Neural progenitor cell (in vitro differentiated cells): ENCODE data around the gene LATS2.

ENCODE experiments used
- EZH2 ChIP-seq: fragments of 200-600 bp; sonication (generic); IDR thresholded peaks from 2 replicates; pipeline ENCODE4 v1.6.1; 2017; ENCODE audit warnings: antibody characterized with exemption, mild to moderate bottlenecking, moderate library complexity
- EZH2phosphoT487 ChIP-seq: fragments of 200-600 bp; sonication (generic); IDR thresholded peaks from 2 replicates; pipeline ENCODE4 v1.6.1; 2017; ENCODE audit warnings: antibody characterized with exemption
- TF ChIP-seq, protein P1 (sequence below): fragments of 200-600 bp; sonication (generic); IDR thresholded peaks from 2 replicates; pipeline ENCODE4 v1.5.1; 2017; ENCODE audit warnings: antibody characterized with exemption, mild to moderate bottlenecking

DNA sequence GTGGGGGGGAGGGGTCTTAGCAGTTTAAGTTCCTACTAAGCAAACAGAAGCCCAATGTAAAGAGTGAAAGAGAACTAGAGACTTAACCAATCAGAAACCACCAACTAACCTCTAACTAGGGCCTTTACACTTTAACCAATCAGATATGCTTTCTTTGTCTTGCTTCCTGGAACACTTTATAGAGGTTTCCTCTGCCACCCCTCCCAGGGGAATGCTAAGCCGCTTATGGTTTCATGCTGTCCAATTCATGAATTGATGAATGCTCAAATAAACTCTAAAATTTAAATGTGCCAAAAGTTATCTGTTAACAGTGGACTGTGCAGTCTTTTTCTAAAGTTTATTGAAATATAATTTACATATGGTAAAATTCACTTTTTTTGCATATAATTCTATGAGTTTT is 33.9 kb upstream of the LATS2 start:
- TF ChIP-seq EZH2 (no peak), EZH2phosphoT487 (no peak)
- TF ChIP-seq, protein P1, sequence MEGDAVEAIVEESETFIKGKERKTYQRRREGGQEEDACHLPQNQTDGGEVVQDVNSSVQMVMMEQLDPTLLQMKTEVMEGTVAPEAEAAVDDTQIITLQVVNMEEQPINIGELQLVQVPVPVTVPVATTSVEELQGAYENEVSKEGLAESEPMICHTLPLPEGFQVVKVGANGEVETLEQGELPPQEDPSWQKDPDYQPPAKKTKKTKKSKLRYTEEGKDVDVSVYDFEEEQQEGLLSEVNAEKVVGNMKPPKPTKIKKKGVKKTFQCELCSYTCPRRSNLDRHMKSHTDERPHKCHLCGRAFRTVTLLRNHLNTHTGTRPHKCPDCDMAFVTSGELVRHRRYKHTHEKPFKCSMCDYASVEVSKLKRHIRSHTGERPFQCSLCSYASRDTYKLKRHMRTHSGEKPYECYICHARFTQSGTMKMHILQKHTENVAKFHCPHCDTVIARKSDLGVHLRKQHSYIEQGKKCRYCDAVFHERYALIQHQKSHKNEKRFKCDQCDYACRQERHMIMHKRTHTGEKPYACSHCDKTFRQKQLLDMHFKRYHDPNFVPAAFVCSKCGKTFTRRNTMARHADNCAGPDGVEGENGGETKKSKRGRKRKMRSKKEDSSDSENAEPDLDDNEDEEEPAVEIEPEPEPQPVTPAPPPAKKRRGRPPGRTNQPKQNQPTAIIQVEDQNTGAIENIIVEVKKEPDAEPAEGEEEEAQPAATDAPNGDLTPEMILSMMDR, result no peak
